ENCODE results near the gene PRKD2.
"Not testable (repeated sequence)": the region's sequence is repeated elsewhere in the genome, so short reads cannot be mapped to it uniquely, and the experiment has no call there.

The PRKD2 gene

GRCh38 chr19:46629546-46630025, 87.3 kb downstream of the PRKD2 start:
- DNase-seq = no peak

GRCh38 chr19:46628970-46629369, 87.9 kb downstream of the PRKD2 start:
- DNase-seq = not testable (repeated sequence)

GRCh38 chr19:46626446-46626845, 90.5 kb downstream of the PRKD2 start:
- DNase-seq = no peak

- DNase-seq = no peak
Measured at GRCh38 chr19:46625731-46626130, 91.2 kb downstream of the PRKD2 start.

GRCh38 chr19:46624958-46625661, 91.8 kb downstream of the PRKD2 start, which contains the start of gene PTGIR:
TSS of gene PTGIR (minus strand) at chr19:46625089. CDS start at chr19:46624225, 864 bp downstream.
- no peak for DNase-seq

All from midbrain (tissue), 1 donor.